CD4-positive, alpha-beta memory T cell (primary cell): Measurements from ENCODE around the gene LAGE3. TPM values are rescaled to one million over a fixed set of nuclear protein-coding genes. Genes with fewer than 3 reads are reported as not detected.

Experiments
- CTCF ChIA-PET: fragments of 350-600 bp; sonication (Branson Sonifier 250); formaldehyde crosslinking; loops from one replicate; lab custom pipeline; 2021; ENCODE audit warnings: inconsistent platforms; ENCODE audit not compliant: partially characterized antibody; lab: Charles Lee
- POLR2A ChIA-PET: fragments of 350-600 bp; sonication (Branson Sonifier 250); formaldehyde crosslinking; loops from one replicate; lab custom pipeline; 2021; ENCODE audit not compliant: partially characterized antibody; lab: Charles Lee
- DNase-seq, 5 donors: peaks; one replicate each; pipeline versions ENCODE4 v3.0.0 to v3.0.0-alpha.2; 2020 to 2022; ENCODE audit warnings: mixed read lengths in 1 of 5
- H3K27ac ChIP-seq: one replicate; pipeline ENCODE4 v1.7.0; 2013; ENCODE audit warnings: low read depth, low read length
- H3K27me3 ChIP-seq: 2 replicates; pipeline ENCODE4 v1.7.0; 2013; ENCODE audit warnings: mild to moderate bottlenecking, low read length, moderate library complexity; ENCODE audit not compliant: insufficient read depth
- H3K36me3 ChIP-seq: 2 replicates; pipeline ENCODE4 v1.7.0; 2013; ENCODE audit warnings: mild to moderate bottlenecking, low read length, moderate library complexity; ENCODE audit not compliant: insufficient read depth
- H3K4me1 ChIP-seq: 2 replicates; pipeline ENCODE4 v1.7.0; 2013; ENCODE audit warnings: mild to moderate bottlenecking, low read length, moderate library complexity; ENCODE audit not compliant: insufficient read depth
- H3K4me3 ChIP-seq, 2 donors: one replicate each; pipeline ENCODE4 v1.7.0; 2013; ENCODE audit warnings: low read length in 2 of 2, mild to moderate bottlenecking in 1 of 2
- H3K9me3 ChIP-seq, 2 donors: one replicate each; pipeline ENCODE4 v1.7.0; 2013; ENCODE audit warnings: low read length in 2 of 2, control low read depth in 1 of 2; ENCODE audit not compliant: control insufficient read depth in 1 of 2
- H3K27ac Mint-ChIP-seq, 7 donors: one replicate each; pipeline ENCODE4 v1.8.0; 2020 to 2021; ENCODE audit warnings: mixed read lengths in 7 of 7, mild to moderate bottlenecking in 6 of 7, inconsistent platforms in 3 of 7, moderate library complexity in 3 of 7
- H3K27me3 Mint-ChIP-seq, 2 donors: one replicate each; pipeline ENCODE4 v1.8.0; 2020 to 2021; ENCODE audit warnings: mixed read lengths in 2 of 2
- H3K36me3 Mint-ChIP-seq, 2 donors: one replicate each; pipeline ENCODE4 v1.8.0; 2020 to 2021; ENCODE audit warnings: mixed read lengths in 2 of 2, inconsistent platforms in 1 of 2, mild to moderate bottlenecking in 1 of 2
- H3K4me1 Mint-ChIP-seq, 4 donors: one replicate each; pipeline ENCODE4 v1.8.0; 2020 to 2021; ENCODE audit warnings: mixed read lengths in 4 of 4, mild to moderate bottlenecking in 1 of 4
- H3K4me3 Mint-ChIP-seq, 8 donors: one replicate each; pipeline ENCODE4 v1.8.0; 2020 to 2021; ENCODE audit warnings: mixed read lengths in 8 of 8, mild to moderate bottlenecking in 7 of 8, moderate library complexity in 6 of 8, inconsistent platforms in 3 of 8
- H3K9me3 Mint-ChIP-seq, 8 donors: one replicate each; pipeline ENCODE4 v1.8.0; 2020 to 2021; ENCODE audit warnings: mixed read lengths in 8 of 8, mild to moderate bottlenecking in 5 of 8, inconsistent platforms in 3 of 8, moderate library complexity in 1 of 8
- intact Hi-C: fragments of 100-400 bp; cut with micrococcal nuclease; formaldehyde crosslinking; loops from one replicate; pipeline ENCODE4 v1.15.1; 2023
- polyA plus RNA-seq, 2 donors: library from polyadenylated mRNA; unstranded; fragments of 300-500 nt; fragmentation: Illumina TruSeq; gene quantifications; one replicate each; pipeline ENCODE4 v1.2.3, GENCODE V29; 2021
- total RNA-seq, 2 experiments: library from RNA; stranded (reverse); gene quantifications; one replicate each; pipeline ENCODE4 v1.2.3, GENCODE V29; 2021

Gene LAGE3
- total and polyA plus RNA-seq, 4 experiments from 2014 or later = 18.5 to 58.0 (median 32.7) TPM

- no peak for DNase-seq
- H3K27ac Mint-ChIP-seq = peak overlapping the region; percentile 46 to 95 (median 90)
- H3K27me3 Mint-ChIP-seq = no peaks in the 10 kb centered on the region
- peak overlapping the region; percentile 84 to 89 (median 88) for H3K4me3 Mint-ChIP-seq
- CTCF ChIA-PET = interaction anchor here (0.9 to 1.5 kb wide), 2 partner anchors 45 to 60 kb away, joined by 3 to 4 read pairs; partner anchors contain the start of gene ATP6AP1
- no peak overlapping the region for H3K27ac ChIP-seq
- peaks cover 0 to 7% of the 10 kb centered on the region in 2 donors for H3K36me3 Mint-ChIP-seq
- no peaks in the 10 kb centered on the region for H3K9me3 ChIP-seq
- peaks cover 5 to 41% (median 16%) of the 10 kb centered on the region in 4 donors for H3K4me1 Mint-ChIP-seq
- H3K36me3 ChIP-seq = no peaks in the 10 kb centered on the region
- intact Hi-C loops = no loop called here
- peaks cover 42% of the 10 kb centered on the region for H3K4me1 ChIP-seq
- peak overlapping the region in 1 of 2 donors; percentile 46 for H3K4me3 ChIP-seq
- POLR2A ChIA-PET = interaction anchor here (0.7 to 8.9 kb wide), 15 partner anchors 9 to 562 kb away, joined by 3 to 111 read pairs (median 8); partner anchors contain the start of genes FAM50A, FLNA, LAGE3 and PLXNA3
- no peaks in the 10 kb centered on the region for H3K27me3 ChIP-seq
- H3K9me3 Mint-ChIP-seq = no peaks in the 10 kb centered on the region
Measured at GRCh38 chrX:154489182-154489581, 10.1 kb upstream of the LAGE3 start.

- no peaks in the 10 kb centered on the region for H3K27me3 ChIP-seq
- Mint-ChIP-seq H3K27me3 (no peaks in the 10 kb centered on the region), H3K4me3 (peak overlapping the region in 6 of 8 donors; percentile 21 to 89 (median 46)), H3K36me3 (peaks cover 0 to 7% of the 10 kb centered on the region in 2 donors), H3K9me3 (no peaks in the 10 kb centered on the region), H3K4me1 (peaks cover 5 to 41% (median 16%) of the 10 kb centered on the region in 4 donors), H3K27ac (peak overlapping the region in 6 of 7 donors; percentile 22 to 90 (median 68))
- no peaks in the 10 kb centered on the region for H3K36me3 ChIP-seq
- CTCF ChIA-PET = interaction anchor here (1.5 to 3.4 kb wide), 2 partner anchors 39 to 60 kb away, joined by 4 to 10 read pairs; partner anchors contain the start of gene ATP6AP1
- H3K4me1 ChIP-seq = peaks cover 44% of the 10 kb centered on the region
- no peaks in the 10 kb centered on the region for H3K9me3 ChIP-seq
- no peak for DNase-seq
- intact Hi-C loops = no loop called here
- H3K27ac ChIP-seq = no peak overlapping the region
- no peak overlapping the region for H3K4me3 ChIP-seq
- POLR2A ChIA-PET = interaction anchor here (0.7 to 8.9 kb wide), 10 partner anchors 8 to 139 kb away, joined by 3 to 111 read pairs (median 26); partner anchors contain the start of genes FAM3A, LAGE3, PLXNA3 and RPL10
Measured at GRCh38 chrX:154488336-154489075, 9.4 kb upstream of the LAGE3 start.

GRCh38 chrX:154487518-154488290, 8.6 kb upstream of the LAGE3 start:
- peak overlapping the region in 4 of 7 donors; percentile 44 to 83 (median 82) for H3K27ac Mint-ChIP-seq
- intact Hi-C loops = no loop called here

DNA sequence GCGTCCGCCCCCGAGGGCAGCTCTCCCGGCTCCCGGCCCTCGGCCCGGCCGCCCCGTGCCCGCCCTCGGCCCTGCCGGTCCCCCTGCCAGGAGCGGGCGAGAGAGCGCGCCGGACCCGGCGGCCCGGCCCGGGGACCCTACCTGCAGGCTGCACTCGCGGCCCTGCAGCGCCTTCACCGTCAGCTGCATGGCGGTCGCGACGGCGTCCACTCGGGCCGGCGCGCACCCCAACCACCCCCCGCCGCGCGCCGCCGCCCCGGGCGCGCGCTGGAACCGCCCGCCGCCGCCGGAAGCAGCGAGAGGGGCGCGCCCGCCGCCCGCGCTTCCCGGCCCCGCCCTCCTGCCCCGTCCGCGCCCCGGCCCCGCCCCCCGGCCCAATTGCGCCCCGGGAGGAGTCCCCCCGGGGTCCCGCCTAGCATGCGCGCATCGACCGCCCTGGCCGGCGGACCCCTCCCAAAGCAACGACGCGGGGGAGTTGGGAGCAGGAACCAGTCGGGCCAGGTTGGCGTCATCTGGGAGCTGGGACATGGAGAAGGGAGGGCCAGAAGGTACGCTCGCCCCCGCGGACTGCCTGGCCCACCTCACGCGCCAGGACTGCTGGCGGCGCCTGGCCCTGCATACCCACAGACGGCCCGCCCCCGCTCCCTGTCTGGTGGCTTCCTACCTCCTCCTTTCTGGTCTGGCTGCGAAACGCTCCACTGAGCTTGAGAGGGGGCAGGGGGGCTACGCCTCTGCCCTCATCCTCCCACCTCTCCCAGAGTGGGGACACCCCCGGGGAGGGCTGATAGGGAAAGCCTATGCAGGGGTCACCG, 7.5 kb upstream of the LAGE3 start, which contains the start of gene UBL4A:
Gene UBL4A, minus strand, starts transcription at position 220 of the 812 bp plus-strand sequence. Its CDS starts 31 bp downstream, at position 189.
- H3K27ac ChIP-seq = peak within 1 kb of the TSS; percentile 62
- intact Hi-C loops = no loop called here
- peak within 1 kb of the TSS in 1 of 2 donors; percentile 47 for H3K4me3 ChIP-seq
- Mint-ChIP-seq H3K36me3 (peaks cover 0 to 9% of the 10 kb centered on the region in 2 donors), H3K4me3 (peak within 1 kb of the TSS; percentile 69 to 83 (median 79)), H3K27me3 (no peaks in the 10 kb centered on the region), H3K9me3 (no peaks in the 10 kb centered on the region), H3K27ac (peak within 1 kb of the TSS; percentile 37 to 89 (median 81)), H3K4me1 (peaks cover 5 to 45% (median 16%) of the 10 kb centered on the region in 4 donors)
- H3K36me3 ChIP-seq = no peaks in the 10 kb centered on the region
- ChIA-PET POLR2A (interaction anchor here (0.5 to 8.9 kb wide), 17 partner anchors 10 to 515 kb away, joined by 3 to 111 read pairs (median 6); partner anchors contain the start of genes ATP6AP1, FAM3A, G6PD and HCFC1), CTCF (interaction anchor here (1.0 to 3.4 kb wide), 2 partner anchors 10 to 41 kb away, joined by 4 to 10 read pairs; no protein-coding TSS in a partner anchor)
- peak; percentile 43 to 59 (median 48) for DNase-seq
- no peaks in the 10 kb centered on the region for H3K27me3 ChIP-seq
- peaks cover 44% of the 10 kb centered on the region for H3K4me1 ChIP-seq
- H3K9me3 ChIP-seq = no peaks in the 10 kb centered on the region

More at GRCh38 chrX:154487518-154488290, 8.6 kb upstream of the LAGE3 start:
- no peak overlapping the region for H3K4me3 ChIP-seq
- H3K27me3 Mint-ChIP-seq = no peaks in the 10 kb centered on the region
- peaks cover 44% of the 10 kb centered on the region for H3K4me1 ChIP-seq
- peaks cover 5 to 41% (median 16%) of the 10 kb centered on the region in 4 donors for H3K4me1 Mint-ChIP-seq
- no peak for DNase-seq
- CTCF ChIA-PET = interaction anchor here (1.0 to 3.4 kb wide), 2 partner anchors 11 to 40 kb away, joined by 4 to 10 read pairs; no protein-coding TSS in a partner anchor
- peaks cover 0 to 9% of the 10 kb centered on the region in 2 donors for H3K36me3 Mint-ChIP-seq
- H3K9me3 ChIP-seq = no peaks in the 10 kb centered on the region
- POLR2A ChIA-PET = interaction anchor here (0.5 to 8.9 kb wide), 7 partner anchors 13 to 517 kb away, joined by 3 to 111 read pairs (median 10); partner anchors contain the start of genes FAM3A, HCFC1, PLXNA3 and RPL10
- no peaks in the 10 kb centered on the region for H3K9me3 Mint-ChIP-seq
- H3K4me3 Mint-ChIP-seq = peak overlapping the region; percentile 26 to 82 (median 77)
- no peak overlapping the region for H3K27ac ChIP-seq
- no peaks in the 10 kb centered on the region for H3K27me3 ChIP-seq
- no peaks in the 10 kb centered on the region for H3K36me3 ChIP-seq

DNA sequence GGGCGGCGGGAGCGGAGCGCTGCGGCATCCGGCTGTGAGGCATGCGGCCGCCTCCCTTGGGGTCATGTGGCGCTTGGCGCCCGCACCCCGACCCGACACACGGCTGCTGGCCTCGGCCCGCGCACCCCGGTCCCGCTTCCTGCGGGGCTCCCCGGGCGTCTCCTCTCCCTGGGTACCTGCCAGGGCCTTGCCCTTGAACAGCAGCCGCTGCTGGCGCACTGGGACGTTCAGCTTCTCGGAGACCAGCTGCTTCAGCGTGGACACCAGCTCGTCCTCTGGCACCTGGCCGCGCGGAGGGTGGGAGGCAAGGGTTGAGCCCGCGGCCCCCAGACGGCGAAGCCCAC, 6.9 kb upstream of the LAGE3 start:
- no peaks in the 10 kb centered on the region for H3K27me3 ChIP-seq
- no peaks in the 10 kb centered on the region for H3K27me3 Mint-ChIP-seq
- peak; percentile 29 to 54 (median 35) for DNase-seq
- H3K4me1 ChIP-seq = peaks cover 44% of the 10 kb centered on the region
- intact Hi-C loops = no loop called here
- H3K27ac Mint-ChIP-seq = no peak overlapping the region
- peaks cover 5 to 45% (median 16%) of the 10 kb centered on the region in 4 donors for H3K4me1 Mint-ChIP-seq
- peak overlapping the region; percentile 62 for H3K27ac ChIP-seq
- peaks cover 0 to 8% of the 10 kb centered on the region in 2 donors for H3K36me3 Mint-ChIP-seq
- H3K4me3 Mint-ChIP-seq = peak overlapping the region in 3 of 8 donors; percentile 36 to 66 (median 47)
- no peaks in the 10 kb centered on the region for H3K36me3 ChIP-seq
- CTCF ChIA-PET = interaction anchor here (3.4 kb wide), 1 partner anchor 41 kb away, joined by 10 read pairs; no protein-coding TSS in a partner anchor
- H3K4me3 ChIP-seq = peak overlapping the region in 1 of 2 donors; percentile 47
- no peaks in the 10 kb centered on the region for H3K9me3 ChIP-seq
- H3K9me3 Mint-ChIP-seq = no peaks in the 10 kb centered on the region
- POLR2A ChIA-PET = interaction anchor here (1.0 to 8.9 kb wide), 16 partner anchors 9 to 515 kb away, joined by 3 to 111 read pairs (median 6); partner anchors contain the start of genes ATP6AP1, FAM3A, G6PD and HCFC1
